HG03571 (cell line): Measurements from ENCODE around the gene ZNF516.

Experiments
- ATAC-seq: cut with Tn5 transposase; IDR thresholded peaks from one replicate; pipeline ENCODE4 v1.9.1; 2021; ENCODE audit not compliant: unreplicated experiment

The ZNF516 gene

DNA sequence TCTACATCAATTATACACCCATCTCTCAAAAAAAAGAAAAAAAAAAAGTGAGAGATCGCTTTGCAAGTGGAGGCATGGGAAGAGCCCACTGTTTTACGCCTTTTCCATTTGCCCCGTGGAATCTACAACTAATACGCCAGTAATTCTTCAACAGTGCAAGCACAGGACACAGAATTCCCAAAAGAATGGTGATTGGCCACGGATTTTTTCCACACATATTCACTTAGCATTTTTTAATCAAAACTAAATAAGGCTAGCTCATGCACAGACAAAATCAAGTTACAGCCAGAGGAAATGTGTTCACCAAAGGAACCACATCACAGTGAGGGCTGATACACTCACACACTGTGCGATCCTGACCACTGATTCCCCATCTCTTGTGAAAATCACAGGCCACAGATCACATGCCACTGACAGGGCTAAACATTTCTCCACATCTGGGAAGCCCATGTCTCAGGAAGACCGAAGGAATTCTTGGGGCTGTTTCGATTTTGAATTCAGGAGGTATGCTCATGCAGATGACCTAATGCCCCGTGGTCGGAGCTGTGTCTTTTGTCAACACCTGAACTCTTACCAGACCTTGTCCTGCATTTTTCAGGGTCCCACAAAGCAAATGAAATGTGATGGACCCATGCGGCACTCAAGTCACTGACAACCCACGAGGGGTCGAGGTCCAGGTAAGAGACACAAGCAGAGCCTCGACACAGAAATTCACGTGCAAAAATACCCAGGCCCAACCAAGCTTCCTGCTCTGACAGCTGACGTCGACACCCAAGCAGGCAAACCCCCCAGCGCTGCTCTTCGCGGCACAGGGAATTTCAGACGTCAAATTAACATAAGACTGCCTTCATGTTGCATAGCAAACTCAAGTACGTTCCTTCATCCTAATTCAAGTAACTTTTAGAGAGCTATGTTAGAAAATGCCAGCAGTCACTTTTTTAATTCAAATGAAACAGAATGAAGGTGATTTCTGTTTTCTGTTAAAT is 69.6 kb downstream of the ZNF516 start:
- ATAC-seq, result no peak

DNA sequence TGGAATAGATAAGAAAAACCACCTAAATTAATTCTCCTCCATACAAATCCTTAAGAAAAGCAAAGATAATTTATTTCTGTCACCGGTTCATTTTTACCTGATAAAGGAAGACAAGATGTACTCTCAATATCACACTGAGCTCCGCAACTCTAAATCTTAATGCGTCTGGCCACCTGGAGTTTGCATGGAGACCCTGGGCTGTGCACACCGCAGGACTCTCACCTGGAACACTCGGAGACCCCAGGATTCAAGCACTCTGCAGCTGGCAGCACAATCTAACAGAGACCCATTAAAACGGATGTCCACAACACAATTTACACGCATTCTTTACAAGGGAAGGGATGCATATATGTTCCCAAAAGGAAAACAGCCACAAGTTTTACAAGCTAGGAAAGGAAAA is 72.2 kb downstream of the ZNF516 start:
- no peak for ATAC-seq

DNA sequence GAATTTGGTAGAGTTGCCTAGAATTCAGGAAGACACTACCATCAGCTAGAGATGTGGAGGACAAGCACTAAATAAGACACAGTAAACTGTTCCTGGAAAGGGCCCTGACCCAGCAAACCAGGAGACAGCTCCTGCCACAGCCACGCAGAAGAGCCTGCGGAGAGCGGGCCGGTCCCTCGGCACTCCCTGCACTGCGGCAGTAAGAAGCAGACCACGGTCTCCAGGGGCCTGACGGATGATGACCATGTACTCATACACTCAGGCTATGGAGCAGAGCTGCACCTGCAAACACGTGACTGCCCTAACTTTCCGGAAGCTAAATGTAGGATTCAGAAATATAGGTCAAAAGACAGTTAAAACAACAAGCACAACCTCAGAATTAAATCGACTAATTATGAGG is 72.9 kb downstream of the ZNF516 start:
- no peak for ATAC-seq

DNA sequence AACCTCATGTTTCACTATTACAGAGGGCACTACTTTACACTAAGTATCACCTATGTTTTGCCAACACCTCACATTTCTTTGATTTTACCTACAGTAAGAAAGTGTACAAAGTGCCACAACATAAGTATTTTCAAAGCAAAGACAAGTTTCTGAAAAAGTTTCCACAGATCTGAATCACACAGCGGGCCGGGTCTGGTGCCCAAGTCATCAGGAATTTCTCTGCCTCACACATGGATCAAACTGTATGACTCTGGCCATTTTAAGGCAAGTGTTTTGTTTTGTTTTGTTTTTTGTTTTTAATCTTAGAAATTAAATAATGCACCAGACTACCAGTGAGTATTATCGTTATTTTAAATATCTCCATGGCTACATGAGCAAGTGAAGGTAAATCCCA is 73.4 kb downstream of the ZNF516 start:
- no peak for ATAC-seq

DNA sequence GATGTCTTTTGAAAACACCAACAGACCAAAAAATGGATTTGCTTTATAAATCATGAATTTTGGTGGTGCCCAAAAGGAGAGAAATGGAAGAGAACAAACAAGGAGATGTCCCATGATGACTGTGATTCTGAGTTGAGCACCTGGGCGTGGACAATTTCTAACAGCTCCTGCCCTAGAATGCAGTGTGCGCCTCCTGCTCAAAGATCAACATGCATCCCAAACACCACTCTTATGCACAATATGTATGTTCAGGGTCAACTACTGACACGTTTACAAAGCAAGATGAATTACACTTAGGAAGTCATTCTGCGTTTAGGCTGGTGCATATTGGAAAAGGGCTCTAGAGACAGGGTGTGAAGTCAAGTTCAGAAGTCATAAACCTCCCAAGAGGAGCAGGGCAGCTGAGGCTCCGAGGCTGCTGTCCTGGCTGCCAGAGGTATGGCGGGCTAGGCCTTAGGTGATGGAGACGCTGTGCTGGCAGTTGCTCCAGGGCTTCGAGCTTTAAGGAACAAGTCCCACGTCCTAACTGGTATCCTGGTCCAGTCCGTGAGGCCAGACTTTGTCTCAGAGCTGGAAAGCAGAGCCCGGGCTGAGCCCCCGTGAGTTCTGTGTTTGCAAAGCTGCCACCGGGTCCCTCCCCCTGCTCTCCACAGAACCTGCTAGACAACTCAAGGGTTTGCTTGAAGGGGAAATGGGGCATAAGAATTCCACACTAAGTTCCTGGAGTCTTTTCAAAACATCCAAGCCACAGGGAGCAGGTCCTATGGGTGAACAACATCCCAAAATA is 74.0 kb downstream of the ZNF516 start:
- ATAC-seq, result no peak

DNA sequence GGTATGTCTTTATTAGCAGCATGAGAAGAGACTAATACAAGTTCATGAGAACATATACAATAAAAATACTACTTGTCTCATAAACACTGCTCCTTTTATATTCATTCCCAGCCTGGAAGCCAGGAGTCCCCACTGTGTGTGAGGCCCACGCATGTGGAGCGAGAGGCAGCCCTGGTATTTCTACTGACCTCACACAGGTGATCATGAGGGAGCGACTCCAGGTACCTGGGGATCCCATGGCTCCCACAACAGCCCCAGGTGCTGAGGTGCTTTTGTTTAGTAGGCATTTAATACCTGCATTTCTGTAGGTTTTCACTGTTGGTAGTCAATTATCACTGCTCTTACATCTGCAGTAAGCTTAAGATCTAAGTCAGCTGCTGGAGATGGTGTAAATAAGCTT is 75.2 kb downstream of the ZNF516 start:
- ATAC-seq, result no peak

DNA sequence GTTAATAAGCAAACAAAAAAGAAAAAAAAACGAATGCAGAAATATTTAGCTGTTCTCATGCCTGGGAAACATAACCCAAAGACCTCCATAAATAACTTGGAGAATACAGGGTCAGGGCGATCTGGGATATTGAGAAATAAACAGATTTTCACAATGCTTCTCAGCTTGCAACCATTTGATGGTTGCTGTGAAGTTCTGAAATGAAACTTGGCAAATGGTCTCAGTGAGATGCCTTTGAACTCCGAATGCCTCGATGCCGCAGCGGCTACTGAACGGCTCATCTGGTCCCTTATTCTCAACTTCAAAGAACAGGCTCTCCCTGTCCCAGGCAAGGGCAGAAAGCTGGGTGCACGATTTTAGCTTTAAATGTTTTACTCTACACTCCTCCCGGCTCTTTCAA is 78.1 kb downstream of the ZNF516 start:
- no peak for ATAC-seq

DNA sequence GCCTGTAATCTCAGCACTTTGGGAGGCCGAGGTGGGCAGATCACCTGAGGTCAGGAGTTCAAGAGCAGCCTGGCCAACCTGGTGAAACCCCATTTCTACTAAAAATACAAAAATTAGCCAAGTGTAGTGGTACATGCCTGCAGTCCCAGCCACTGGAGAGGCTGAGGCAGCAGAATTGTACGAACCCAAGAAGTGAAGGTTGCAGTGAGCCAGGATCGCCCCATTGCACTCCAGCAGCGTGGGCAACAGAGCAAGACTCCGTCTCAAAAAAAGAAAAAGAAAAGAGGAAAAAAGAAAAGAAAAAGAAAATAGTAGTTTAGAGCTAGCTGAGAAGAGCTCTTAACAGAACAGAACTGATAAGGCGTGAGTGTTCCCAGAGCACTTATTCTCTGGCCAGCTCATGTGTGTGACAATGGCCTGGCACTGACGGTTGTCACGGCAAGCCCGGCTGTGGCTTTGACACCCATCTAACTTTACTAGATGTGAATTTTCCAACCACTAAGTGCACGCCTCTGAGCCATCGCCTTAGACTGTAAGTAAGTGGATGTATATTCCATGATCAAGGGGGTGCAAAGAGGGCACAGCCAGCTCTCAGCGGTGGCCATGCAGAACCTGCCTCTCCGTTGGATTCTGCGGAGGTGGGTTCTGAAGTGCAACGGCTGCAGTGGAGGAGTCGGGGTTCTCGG is 80.0 kb downstream of the ZNF516 start:
- no peak for ATAC-seq

DNA sequence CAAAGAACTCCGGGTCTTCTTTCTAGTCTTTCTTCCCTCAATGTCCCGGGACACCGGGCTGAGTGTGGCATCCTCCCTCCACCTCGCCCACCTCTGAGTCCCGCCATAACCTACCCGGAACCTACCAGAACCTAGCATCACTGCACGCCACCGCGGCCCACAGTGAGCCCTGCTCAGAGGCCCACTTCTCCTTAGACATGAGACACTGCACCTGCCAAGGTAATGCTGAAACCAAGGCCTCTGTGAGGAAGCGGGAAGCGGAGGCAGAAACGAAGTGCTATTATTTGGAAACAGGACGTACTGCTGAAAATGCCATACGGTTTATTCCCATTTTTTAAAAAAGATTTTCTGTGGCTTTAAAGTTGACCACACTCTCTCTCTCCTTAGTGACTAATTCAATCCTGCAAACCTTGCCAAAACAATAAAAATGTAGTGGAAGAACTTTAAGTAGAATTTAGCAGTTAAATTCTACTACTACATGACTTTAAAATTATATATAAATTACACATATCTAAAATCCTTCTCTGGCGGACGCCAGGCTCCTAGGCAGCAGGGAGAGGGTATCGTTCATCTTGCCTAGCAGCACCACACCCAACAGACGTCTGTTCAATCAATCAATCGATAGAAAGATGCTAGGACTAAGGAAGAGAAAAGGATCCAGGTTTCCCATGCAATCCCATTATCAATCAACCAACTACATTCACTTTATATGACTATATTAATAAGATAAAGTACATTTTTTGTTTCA is 82.0 kb downstream of the ZNF516 start:
- no peak for ATAC-seq

DNA sequence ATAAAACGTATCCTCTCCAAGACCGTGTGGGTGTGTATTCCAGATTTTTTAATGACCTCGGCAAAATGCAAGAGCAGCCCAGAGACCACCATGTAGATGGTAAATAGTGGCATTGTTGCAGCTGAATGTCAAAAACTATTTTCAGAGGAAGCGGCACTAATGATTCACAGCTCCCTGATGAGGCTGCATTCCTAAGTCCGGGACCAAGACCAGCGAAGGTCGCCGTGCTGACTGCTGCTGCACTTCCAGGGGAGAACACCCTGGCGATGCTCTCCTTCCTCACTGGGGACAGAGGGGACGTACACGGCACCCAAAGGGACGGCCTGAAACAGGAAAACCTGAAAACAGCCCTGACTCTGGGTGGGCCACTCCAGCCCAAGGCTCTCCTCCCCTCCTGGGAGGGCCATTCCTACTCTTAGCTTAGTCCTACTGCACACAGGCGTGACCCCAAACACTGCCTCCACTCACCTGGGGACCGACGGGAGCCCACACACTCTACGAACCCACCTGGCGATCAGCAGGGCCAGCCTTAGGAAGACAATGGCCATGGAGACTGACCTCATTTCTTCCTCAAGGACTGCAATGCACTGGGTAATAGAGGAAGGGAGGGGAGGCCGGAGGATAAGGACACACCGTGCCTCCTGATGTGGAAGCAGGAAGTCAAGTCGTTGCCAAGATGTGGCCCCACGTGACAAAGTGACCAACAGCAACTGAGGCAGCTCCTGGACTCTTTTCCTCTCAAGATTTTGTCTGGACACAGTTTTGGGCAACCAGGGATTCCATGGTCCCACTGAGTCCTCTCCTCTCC is 82.8 kb downstream of the ZNF516 start:
- no peak for ATAC-seq

DNA sequence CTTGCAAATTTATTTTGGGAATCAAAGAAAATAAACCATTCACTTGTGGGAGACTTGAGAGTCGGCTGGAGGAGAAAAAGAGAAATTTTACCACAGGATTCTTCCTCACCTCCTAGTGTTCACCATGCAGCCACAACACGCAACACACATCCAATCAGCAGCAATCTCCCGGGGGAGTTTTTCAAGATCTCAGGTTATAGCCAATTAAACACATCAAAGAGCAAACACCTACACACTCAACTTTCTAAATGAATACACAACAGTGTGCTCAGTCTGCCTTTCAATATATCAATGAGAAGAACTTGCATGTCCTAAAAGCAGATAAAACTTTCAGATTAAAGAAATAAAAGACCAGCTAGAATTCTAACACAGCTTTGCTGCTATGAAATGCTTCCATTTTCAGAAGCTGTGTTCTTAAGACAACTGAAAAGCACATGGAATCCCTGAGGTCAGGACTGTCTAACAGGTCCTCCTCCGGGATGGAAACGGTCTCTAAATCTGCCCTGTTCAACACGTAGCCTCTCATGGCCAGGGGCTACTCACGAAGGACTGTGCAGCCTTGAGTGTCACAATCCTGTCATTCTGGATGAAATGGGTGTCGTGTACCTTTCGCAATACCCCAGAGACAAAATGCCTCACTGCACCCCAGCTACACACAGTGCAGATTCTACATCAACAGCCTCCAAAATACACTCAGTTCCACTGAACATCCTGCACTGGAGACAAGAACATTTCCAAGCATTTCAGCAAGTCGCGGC is 84.2 kb downstream of the ZNF516 start:
- peak; percentile 79 for ATAC-seq

DNA sequence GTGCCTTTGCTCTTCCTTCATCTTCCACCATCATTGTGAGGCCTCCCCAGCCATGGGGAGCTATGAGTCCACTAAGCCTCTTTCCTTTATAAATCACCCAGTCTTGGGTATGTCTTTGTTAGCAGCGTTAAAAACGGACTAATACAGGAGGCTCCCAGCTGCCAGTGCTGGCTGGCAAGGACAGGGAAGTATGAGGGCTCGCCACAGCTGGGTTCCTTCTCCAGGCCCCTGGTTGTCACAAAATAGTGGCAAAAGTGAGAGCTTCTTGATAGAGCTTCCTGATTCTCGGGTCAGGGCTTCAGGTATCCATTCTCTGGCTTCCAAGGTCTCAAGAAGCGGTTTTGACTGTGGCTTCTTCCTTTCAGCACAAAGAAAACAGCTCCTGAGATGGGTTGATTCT is 85.0 kb downstream of the ZNF516 start:
- no peak for ATAC-seq

DNA sequence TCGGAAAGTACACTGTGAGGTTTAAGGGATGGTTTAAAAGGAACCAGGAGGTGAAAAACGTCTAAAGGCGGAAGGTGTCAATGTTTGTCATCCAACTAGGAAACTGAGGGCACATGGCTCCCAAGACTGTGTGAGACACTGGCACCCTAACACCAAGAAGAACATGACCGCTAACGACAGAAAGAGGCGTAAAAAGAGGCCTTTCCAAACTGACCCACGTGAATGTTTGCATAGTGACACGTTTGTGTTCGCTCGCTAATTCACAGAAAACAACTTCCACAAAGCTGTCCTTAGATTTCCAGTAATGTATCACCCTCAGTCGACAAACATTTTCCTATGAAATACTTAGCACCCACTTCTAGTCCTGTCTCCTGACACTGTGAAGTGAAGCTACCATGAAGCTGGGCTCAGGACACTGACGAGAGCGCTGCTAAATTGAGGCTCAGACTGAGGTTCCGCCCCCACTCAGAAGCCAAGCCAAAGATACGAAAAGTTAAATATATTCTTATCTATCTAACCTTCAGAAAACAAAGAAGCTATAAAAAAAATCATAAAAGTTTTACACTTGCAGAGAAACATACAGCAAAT is 86.5 kb downstream of the ZNF516 start:
- no peak for ATAC-seq

DNA sequence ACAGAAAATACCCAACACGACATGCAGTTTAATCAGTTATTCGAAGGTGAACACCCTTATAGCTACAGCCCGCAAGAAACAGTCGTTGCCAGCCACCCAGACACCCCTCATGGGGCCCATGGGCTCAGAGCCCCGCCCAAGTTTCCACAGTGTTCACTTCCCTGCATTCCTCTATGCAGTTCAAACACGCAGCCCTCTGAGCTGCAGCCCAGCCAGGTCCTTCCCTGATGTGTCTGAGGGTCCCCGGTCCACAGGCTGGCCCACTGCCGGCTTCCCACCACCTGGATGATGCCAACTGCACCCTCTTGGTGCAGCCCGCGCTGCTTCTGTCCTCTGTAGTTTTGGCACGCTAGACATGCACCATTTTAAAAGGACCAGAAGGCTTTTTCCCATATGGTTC is 87.4 kb downstream of the ZNF516 start:
- ATAC-seq, result no peak

DNA sequence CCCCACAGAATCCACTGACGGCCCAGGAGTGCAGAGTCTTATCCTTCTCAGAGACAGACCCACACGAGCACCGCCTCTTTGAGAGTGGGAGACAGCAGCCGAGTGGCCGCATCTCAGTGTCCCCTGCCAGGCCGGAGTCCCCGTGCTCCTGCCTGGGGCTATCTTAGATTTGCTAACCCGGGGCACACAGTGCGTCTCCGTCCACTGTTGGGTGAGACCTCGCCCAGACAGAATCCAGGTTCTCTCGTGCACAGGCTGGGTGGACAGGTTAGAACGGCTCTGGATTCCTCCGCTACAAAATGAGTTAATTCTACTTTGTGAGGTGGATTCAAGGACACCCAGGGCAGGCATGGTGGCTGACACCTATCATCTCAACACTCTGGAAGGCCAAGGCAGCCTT is 88.3 kb downstream of the ZNF516 start:
- no peak for ATAC-seq

DNA sequence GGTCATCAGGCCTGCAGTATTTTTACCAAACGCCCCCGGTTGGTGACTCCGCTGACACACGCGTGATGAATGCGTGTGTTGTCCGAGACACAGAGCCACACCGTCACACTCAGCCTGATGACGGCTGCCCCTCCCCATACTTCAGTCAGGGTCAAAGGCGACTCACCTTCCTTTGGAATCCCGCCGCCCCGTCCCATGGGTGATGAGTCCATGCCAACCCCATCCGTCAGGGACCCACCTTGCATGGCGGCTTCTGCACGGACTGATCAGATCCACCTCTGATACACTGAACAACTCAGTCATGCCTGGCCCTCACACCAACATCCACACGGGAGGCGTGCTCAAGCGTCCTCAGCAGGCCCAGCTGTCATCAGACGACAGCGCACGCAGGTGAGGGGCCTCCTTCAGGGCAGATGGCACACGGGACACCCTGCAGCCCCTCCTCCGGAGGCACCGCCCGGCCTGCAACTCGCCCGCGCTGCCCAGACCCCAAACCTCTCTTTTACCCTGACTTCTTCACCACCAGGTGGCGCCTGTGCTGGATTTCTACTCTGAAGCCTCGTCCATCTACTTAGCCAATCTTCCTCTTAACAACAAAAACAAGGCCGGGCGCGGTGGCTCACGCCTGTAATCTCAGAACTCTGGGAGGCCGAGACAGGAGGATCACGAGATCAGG is 89.2 kb downstream of the ZNF516 start:
- no peak for ATAC-seq

DNA sequence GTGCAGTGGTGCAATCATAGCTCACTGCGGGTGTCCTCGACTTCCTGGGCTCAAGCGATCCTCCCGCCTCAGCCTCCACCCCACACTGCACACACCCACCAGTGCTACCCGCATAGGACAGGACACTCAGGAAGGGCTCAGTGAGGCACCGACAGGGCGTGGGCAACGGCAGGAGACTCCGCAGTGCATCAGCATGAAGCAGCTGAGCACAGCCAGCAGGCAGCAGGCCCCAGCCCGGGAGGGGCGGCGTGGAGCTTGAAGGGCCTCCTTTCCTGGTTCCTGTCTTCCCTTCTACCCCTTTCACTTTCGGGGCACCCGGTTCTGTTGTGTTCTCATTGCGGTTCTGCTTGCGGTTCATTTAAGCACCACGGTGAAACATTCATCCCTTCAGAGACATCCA is 89.8 kb downstream of the ZNF516 start:
- ATAC-seq, result no peak

DNA sequence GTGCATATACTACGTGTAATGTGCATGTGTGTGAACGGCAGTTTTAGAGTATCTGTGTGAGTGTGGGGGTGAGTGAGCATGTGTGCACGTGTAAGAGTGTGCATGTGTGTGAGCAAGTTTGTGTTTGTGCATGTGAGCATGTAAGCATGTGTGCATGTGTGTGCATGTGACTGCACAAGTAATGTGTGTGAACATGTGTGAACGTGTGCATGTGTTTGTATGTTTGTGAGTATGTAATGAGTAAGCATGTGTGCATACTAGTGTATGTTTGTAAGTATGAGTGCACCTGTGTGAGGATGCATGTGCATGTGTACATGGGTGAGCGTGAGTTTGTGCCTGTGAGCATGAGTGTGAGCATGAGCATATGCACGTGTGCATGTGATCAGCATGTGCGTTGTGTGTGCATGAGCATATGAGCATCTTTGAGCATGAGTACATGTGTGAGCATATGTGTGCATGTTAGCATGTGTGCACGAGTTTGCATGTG is 90.7 kb downstream of the ZNF516 start:
- no peak for ATAC-seq
